ENCODE measurements around the gene WNT8B. TPM values are rescaled to one million over a fixed set of nuclear protein-coding genes. Genes with fewer than 3 reads are reported as not detected.

WNT8B gene
- total RNA-seq, 1 experiment from 2014 or later = not detected

DNA sequence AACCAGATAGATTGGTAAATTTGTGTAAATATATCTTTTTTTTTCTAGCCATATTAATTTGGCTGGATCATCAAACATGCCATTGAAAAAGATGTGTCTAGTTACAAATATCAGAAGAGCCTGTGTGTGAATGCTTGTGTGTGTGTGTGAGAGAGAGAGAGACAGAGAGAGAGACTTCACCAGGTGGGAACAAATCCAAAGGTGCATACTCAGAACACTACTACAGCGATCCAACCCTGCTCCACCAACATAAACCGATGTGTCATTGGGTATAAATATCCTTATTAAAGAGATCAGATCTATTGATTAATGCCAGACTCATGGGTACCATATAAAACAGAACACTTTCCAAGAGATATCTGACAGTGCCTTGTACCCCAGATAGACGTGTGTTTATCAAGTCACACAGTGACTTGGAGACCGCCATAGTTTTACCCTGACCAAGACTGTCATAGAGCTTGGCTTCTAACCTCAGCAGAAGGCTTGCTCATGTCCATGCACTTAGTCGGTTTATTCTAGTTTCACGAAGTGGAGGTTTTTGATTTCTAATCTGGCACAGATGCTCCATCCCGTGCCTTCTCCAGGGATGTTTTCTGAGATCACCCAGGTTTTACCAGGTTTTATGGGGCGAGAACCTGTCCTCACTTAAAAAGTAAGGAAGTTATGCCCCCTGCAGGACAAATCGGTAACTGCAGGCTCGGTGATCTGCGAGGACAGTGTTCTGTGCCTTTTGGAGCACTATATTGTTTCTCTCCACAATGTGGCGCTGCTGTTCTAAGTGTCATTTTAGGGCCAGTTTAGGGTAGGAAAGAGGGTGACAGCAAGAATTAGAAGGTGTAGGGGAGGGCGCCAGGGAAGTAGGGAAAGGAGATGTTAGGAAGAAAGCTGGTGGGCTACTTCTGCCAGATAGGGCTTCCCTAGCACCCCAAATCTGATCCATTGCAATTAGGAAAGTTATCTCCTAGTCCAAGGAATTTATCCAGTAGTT lies 29.3 kb upstream of the WNT8B start:
- intact Hi-C loops (cut with micrococcal nuclease; ENCODE audit: unreplicated experiment) = loop anchor here (1.0 to 5.0 kb wide), 5 partner anchors 75 to 444 kb away; no protein-coding TSS in a partner anchor
- TF ChIP-seq CTCF (IDR thresholded peaks at IDR 0.05; ENCODE audit: unreplicated experiment) = peak; percentile 86
- Mint-ChIP-seq H3K27me3 (ENCODE audit: unreplicated experiment) (no peaks in the 10 kb centered on the region), H3K4me1 (ENCODE audit: low read depth, unreplicated experiment) (peaks cover 12% of the 10 kb centered on the region), H3K36me3 (ENCODE audit: insufficient read depth, unreplicated experiment) (no peaks in the 10 kb centered on the region), H3K9me3 (ENCODE audit: low read depth, unreplicated experiment) (no peaks in the 10 kb centered on the region), H3K4me3 (ENCODE audit: low read depth, unreplicated experiment) (no peak overlapping the region), H3K27ac (ENCODE audit: unreplicated experiment) (no peak overlapping the region)
- CTCF ChIA-PET = interaction anchor here (1.0 to 1.7 kb wide), 4 partner anchors 63 to 94 kb away, joined by 3 to 6 read pairs (median 3); no protein-coding TSS in a partner anchor
- DNase-seq = peak; percentile 87
- BruUV-seq (replicated peaks) = no TSS peak

DNA sequence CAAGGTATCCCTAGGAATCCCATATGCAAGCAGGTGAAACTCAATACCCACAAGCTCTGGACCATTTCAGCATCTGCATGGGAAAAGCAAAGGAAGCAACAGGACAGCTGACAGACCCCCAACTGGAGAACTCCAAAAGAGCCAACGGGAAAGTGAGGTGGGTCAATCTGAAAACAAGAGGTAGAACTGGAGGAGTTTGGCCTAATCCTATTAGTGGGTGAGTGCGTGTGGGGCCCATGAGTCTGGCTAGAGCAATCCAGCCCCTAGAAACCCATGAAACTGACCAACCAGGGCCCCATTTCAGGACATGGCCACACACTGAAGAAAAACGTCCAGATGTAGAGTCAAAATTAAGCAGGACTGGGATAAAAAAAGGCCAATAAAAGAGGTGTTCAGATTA lies 26.6 kb upstream of the WNT8B start:
- no peaks in the 10 kb centered on the region for H3K9me3 Mint-ChIP-seq (ENCODE audit: low read depth, unreplicated experiment)
- H3K27ac Mint-ChIP-seq (ENCODE audit: unreplicated experiment) = no peak overlapping the region

GRCh38 chr10:100438674-100439315 lies 24.0 kb upstream of the WNT8B start:
- no TSS peak for BruUV-seq (replicated peaks)
- no peaks in the 10 kb centered on the region for H3K36me3 Mint-ChIP-seq (ENCODE audit: insufficient read depth, unreplicated experiment)
- intact Hi-C loops (cut with micrococcal nuclease; ENCODE audit: unreplicated experiment) = no loop called here

More for the DNA sequence above, 26.6 kb upstream of the WNT8B start:
- BruUV-seq (replicated peaks) = no TSS peak
- TF ChIP-seq CTCF (IDR thresholded peaks at IDR 0.05; ENCODE audit: unreplicated experiment) = no peak
- Mint-ChIP-seq H3K4me1 (ENCODE audit: low read depth, unreplicated experiment) (peaks cover 12% of the 10 kb centered on the region), H3K27me3 (ENCODE audit: unreplicated experiment) (no peaks in the 10 kb centered on the region), H3K36me3 (ENCODE audit: insufficient read depth, unreplicated experiment) (no peaks in the 10 kb centered on the region), H3K4me3 (ENCODE audit: low read depth, unreplicated experiment) (no peak overlapping the region)
- intact Hi-C loops (cut with micrococcal nuclease; ENCODE audit: unreplicated experiment) = no loop called here
- no peak for DNase-seq
- CTCF ChIA-PET = no interaction called here

More at GRCh38 chr10:100438674-100439315, 24.0 kb upstream of the WNT8B start:
- DNase-seq = no peak
- H3K4me3 Mint-ChIP-seq (ENCODE audit: low read depth, unreplicated experiment) = no peak overlapping the region
- no peak overlapping the region for H3K27ac Mint-ChIP-seq (ENCODE audit: unreplicated experiment)
- no peak for TF ChIP-seq CTCF (IDR thresholded peaks at IDR 0.05; ENCODE audit: unreplicated experiment)
- H3K27me3 Mint-ChIP-seq (ENCODE audit: unreplicated experiment) = no peaks in the 10 kb centered on the region
- no peaks in the 10 kb centered on the region for H3K9me3 Mint-ChIP-seq (ENCODE audit: low read depth, unreplicated experiment)
- CTCF ChIA-PET = interaction anchor here (0.5 kb wide), 2 partner anchors 18 to 94 kb away, joined by 3 to 7 read pairs; no protein-coding TSS in a partner anchor
- H3K4me1 Mint-ChIP-seq (ENCODE audit: low read depth, unreplicated experiment) = peaks cover 1% of the 10 kb centered on the region
